A673 (cell line): ENCODE data around the gene ACSF2. TPM values are rescaled to one million over a fixed set of nuclear protein-coding genes. Genes with fewer than 3 reads are reported as not detected.

Source experiments
- BruUV-seq: library from RNA; stranded (reverse); fragments of 400-500 nt; replicated peaks from 2 replicates; lab custom pipeline; 2021; lab: Mats Ljungman, UMichigan
- CTCF ChIA-PET: fragments of 300-600 bp; sonication (Branson Sonifier 250); formaldehyde crosslinking; loops from one replicate; lab custom pipeline; 2022; ENCODE audit warnings: antibody characterized with exemption; lab: Charles Lee
- POLR2A ChIA-PET: fragments of 300-600 bp; sonication (Branson Sonifier 250); formaldehyde crosslinking; loops from one replicate; lab custom pipeline; 2022; ENCODE audit warnings: antibody characterized with exemption; ENCODE audit not compliant: low non-redundant PET; lab: Charles Lee
- DNase-seq: peaks from one replicate; pipeline ENCODE4 v3.0.0-alpha.2; 2015; ENCODE audit warnings: low spot score
- H3K27ac ChIP-seq: fragments of 200-600 bp; sonication (generic); 2 replicates; pipeline ENCODE4 v1.5.1; 2016; ENCODE audit warnings: mixed run types, low read depth, mild to moderate bottlenecking, mixed read lengths, antibody characterized with exemption, low read length; ENCODE audit not compliant: poor library complexity, severe bottlenecking
- H3K27me3 ChIP-seq: fragments of 200-600 bp; sonication (generic); replicated peaks from 2 replicates; pipeline ENCODE4 v1.6.1; 2017; ENCODE audit warnings: mixed run types, low read depth, mild to moderate bottlenecking, mixed read lengths, antibody characterized with exemption, low read length; ENCODE audit not compliant: insufficient read depth, poor library complexity
- H3K36me3 ChIP-seq: fragments of 200-600 bp; sonication (generic); 2 replicates; pipeline ENCODE4 v1.6.1; 2016; ENCODE audit warnings: mixed run types, mild to moderate bottlenecking, mixed read lengths, antibody characterized with exemption, low read length; ENCODE audit not compliant: insufficient read depth, poor library complexity, severe bottlenecking
- H3K4me1 ChIP-seq: fragments of 200-600 bp; sonication (generic); 2 replicates; pipeline ENCODE4 v1.6.1; 2017; ENCODE audit warnings: mixed run types, mild to moderate bottlenecking, mixed read lengths, antibody characterized with exemption, low read length; ENCODE audit not compliant: insufficient read depth, poor library complexity, severe bottlenecking
- H3K4me3 ChIP-seq: fragments of 200-600 bp; sonication (generic); 2 replicates; pipeline ENCODE4 v1.5.1; 2016; ENCODE audit warnings: low read depth, mixed run types, mild to moderate bottlenecking, mixed read lengths, low read length; ENCODE audit not compliant: poor library complexity, severe bottlenecking
- H3K9me3 ChIP-seq: fragments of 200-600 bp; sonication (generic); 2 replicates; pipeline ENCODE4 v1.6.1; 2016; ENCODE audit warnings: mixed run types, low read depth, mild to moderate bottlenecking, mixed read lengths, antibody characterized with exemption, low read length; ENCODE audit not compliant: poor library complexity, severe bottlenecking
- EZH2 ChIP-seq: fragments of 200-600 bp; sonication (generic); IDR thresholded peaks from 2 replicates; pipeline ENCODE4 v1.6.1; 2017; ENCODE audit warnings: borderline replicate concordance, low read depth, mild to moderate bottlenecking, mixed read lengths, antibody characterized with exemption, low read length; ENCODE audit not compliant: poor library complexity, severe bottlenecking
- intact Hi-C: fragments of 100-400 bp; cut with micrococcal nuclease; formaldehyde crosslinking; loops from one replicate; pipeline ENCODE4 v1.10.0; 2022; ENCODE audit not compliant: unreplicated experiment
- total RNA-seq: library from RNA; stranded (reverse); gene quantifications from 2 replicates; pipeline ENCODE4 v1.2.3, GENCODE V29; 2021
- TF ChIP-seq, protein P1 (sequence below): fragments of 300-800, 200-600 bp; sonication (generic); conservative IDR thresholded peaks from 2 replicates; pipeline ENCODE4 v1.5.1; 2017; ENCODE audit warnings: low read depth, mild to moderate bottlenecking, antibody characterized with exemption, low read length, moderate library complexity, mixed read lengths

The ACSF2 gene
- total RNA-seq, 1 experiment from 2014 or later: 4.1 TPM

DNA sequence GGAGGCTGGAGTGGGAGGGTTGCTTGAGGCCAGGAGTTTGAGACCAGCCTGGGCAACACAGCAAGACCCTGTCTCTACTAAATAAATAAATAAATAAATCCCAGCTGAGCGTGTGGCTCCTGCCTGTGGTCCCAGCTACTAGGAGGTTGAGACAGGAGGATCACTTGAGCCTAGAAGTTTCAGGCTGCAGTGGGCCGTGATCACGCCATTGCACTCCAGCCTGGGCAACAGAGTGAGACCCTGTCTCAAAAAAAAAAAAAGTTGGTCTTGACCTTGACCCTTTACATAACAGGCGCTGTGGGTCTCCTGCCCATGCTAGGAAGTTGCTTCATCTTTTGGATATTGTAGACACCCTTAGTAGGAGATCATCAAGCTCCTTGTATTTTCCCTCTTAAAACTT is 11.4 kb downstream of the ACSF2 start:
- BruUV-seq: no TSS peak
- intact Hi-C loops: no loop called here
- no peak overlapping the region for H3K27ac ChIP-seq
- DNase-seq: no peak
- no peaks in the 10 kb centered on the region for H3K36me3 ChIP-seq
- POLR2A ChIA-PET: no interaction called here
- no peaks in the 10 kb centered on the region for H3K9me3 ChIP-seq
- H3K27me3 ChIP-seq: no peaks in the 10 kb centered on the region
- H3K4me1 ChIP-seq: no peaks in the 10 kb centered on the region
- CTCF ChIA-PET: no interaction called here
- TF ChIP-seq, protein P1, sequence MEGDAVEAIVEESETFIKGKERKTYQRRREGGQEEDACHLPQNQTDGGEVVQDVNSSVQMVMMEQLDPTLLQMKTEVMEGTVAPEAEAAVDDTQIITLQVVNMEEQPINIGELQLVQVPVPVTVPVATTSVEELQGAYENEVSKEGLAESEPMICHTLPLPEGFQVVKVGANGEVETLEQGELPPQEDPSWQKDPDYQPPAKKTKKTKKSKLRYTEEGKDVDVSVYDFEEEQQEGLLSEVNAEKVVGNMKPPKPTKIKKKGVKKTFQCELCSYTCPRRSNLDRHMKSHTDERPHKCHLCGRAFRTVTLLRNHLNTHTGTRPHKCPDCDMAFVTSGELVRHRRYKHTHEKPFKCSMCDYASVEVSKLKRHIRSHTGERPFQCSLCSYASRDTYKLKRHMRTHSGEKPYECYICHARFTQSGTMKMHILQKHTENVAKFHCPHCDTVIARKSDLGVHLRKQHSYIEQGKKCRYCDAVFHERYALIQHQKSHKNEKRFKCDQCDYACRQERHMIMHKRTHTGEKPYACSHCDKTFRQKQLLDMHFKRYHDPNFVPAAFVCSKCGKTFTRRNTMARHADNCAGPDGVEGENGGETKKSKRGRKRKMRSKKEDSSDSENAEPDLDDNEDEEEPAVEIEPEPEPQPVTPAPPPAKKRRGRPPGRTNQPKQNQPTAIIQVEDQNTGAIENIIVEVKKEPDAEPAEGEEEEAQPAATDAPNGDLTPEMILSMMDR: no peak
- TF ChIP-seq EZH2: no peak
- H3K4me3 ChIP-seq: no peak overlapping the region

DNA sequence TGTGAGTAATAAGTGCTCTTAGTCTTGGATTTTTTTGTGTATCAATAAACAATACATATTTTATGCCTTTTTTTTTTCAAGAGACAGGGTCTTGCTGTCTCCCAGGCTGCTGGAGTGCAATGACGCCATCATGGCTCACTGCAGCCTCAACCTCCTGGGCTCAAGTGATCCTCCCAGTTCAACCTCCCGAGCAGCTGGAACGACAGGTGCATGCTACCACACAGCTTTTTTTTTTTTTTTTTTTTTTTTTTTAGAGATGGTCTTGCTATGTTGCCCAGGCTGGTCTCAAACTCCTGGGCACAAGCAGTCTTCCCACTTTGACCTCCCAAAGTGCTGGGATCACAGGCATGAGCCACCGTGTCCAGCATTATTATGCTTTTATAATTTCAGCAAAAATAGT is 13.0 kb downstream of the ACSF2 start:
- Histone ChIP-seq H3K9me3 (no peaks in the 10 kb centered on the region), H3K27me3 (no peaks in the 10 kb centered on the region), H3K4me3 (no peak overlapping the region), H3K27ac (no peak overlapping the region), H3K36me3 (no peaks in the 10 kb centered on the region), H3K4me1 (peaks cover 14% of the 10 kb centered on the region)
- no peak for DNase-seq
- ChIA-PET CTCF (no interaction called here), POLR2A (no interaction called here)
- intact Hi-C loops: no loop called here
- TF ChIP-seq, protein P1: no peak
- TF ChIP-seq EZH2: no peak
- no TSS peak for BruUV-seq

DNA sequence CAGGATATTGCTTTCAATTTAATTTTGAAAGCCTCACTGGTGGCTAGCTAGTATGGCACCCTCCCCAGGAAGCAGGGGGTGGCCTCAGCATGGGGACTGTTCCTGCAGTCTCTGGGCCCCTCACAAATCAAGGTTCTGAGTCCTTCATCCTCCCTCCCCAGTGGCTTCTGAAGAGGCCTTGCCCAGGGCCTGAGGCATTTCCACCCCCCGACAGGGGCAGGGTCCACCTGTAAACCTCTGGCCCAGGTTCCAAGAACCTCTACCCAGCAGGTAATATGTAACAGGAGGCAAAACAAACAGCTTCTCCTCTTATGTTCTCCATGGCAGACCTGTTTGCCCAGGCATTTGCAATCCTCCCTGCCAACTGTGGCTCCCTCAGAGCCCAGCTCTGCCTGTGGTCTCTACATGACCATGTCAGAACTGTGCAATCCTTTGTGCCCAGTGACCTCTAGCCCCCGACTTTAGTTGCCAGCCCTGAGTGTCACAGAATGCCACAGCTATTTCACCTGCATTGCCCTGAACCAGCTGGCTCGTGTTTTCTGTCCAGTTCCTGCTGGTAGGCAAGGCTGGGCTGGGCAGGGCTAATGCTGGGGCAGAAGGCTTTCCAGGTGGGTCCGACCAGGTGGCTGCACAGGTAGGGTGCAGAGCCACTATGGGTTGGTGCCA is 14.3 kb downstream of the ACSF2 start:
- Histone ChIP-seq H3K4me3 (no peak overlapping the region), H3K36me3 (no peaks in the 10 kb centered on the region), H3K9me3 (no peaks in the 10 kb centered on the region), H3K4me1 (peaks cover 14% of the 10 kb centered on the region), H3K27ac (no peak overlapping the region), H3K27me3 (no peaks in the 10 kb centered on the region)
- CTCF ChIA-PET: no interaction called here
- BruUV-seq: no TSS peak
- intact Hi-C loops: no loop called here
- no peak for DNase-seq
- no peak for TF ChIP-seq EZH2
- TF ChIP-seq, protein P1: no peak
- POLR2A ChIA-PET: no interaction called here
